ENCODE measurements around the gene SLC8A2.

DNA sequence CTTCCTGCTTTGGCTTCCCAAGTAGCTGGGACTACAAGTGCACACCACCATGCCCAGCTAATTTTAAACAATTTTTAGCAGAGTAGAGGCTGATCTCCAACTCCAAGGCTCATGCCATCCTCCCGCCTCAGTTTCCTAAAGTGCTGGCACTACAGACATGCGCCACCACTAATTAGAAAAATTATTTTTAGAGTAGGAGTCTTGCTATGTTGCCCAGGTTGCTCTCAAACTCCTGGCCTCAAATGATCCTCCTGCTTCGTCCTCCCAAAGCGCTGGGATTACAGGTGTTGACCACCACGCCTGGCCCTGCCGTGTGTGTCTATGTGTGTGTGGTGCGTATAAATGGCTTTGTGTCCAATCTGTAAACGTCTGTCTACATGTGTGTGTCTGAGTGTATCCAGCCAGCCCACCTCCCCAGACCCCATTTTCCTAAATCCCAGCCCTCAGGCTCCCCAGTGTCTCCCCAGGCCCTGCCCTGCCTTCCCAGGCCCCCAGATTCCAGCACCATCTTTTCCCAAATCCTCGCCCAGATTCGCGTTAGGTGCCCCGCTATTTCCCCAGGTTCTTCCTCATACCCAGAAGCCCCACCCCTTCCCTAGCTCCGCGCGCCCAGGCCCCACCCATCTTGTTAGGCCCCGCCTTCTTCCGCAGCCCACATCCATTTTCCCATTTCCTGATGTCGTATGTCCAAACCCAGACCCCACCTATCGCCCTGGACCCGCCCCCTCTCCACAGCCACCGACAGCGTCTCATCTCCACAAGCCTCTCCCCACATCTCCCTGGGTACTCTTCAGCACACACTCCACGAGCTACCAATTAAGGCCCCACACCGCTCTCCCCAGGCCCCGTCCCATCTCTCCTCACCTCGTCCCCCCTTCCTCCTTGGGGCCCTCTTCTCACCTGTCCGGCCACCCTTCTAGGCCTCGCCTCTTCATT lies 24.9 kb downstream of the SLC8A2 start:
- TF ChIP-seq, protein P1, sequence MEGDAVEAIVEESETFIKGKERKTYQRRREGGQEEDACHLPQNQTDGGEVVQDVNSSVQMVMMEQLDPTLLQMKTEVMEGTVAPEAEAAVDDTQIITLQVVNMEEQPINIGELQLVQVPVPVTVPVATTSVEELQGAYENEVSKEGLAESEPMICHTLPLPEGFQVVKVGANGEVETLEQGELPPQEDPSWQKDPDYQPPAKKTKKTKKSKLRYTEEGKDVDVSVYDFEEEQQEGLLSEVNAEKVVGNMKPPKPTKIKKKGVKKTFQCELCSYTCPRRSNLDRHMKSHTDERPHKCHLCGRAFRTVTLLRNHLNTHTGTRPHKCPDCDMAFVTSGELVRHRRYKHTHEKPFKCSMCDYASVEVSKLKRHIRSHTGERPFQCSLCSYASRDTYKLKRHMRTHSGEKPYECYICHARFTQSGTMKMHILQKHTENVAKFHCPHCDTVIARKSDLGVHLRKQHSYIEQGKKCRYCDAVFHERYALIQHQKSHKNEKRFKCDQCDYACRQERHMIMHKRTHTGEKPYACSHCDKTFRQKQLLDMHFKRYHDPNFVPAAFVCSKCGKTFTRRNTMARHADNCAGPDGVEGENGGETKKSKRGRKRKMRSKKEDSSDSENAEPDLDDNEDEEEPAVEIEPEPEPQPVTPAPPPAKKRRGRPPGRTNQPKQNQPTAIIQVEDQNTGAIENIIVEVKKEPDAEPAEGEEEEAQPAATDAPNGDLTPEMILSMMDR (optimal IDR thresholded peaks at IDR 0.05 in 1 of 3, IDR thresholded peaks at IDR 0.05 in 1 of 3, conservative IDR thresholded peaks at IDR 0.05 in 1 of 3; ENCODE audit: extremely low read depth in 1 of 3, insufficient read depth in 2 of 3, low read length in 3 of 3), result no peak
- no peak for TF ChIP-seq EZH2 (IDR thresholded peaks at IDR 0.05; ENCODE audit: low read length)
